ENCODE data around the gene FUOM. TPM values are rescaled to one million over a fixed set of nuclear protein-coding genes. Genes with fewer than 3 reads are reported as not detected.

FUOM gene
- total and polyA plus RNA-seq, 5 experiments from 2014 or later, result 17.1 to 23.7 (median 18.2) TPM

DNA sequence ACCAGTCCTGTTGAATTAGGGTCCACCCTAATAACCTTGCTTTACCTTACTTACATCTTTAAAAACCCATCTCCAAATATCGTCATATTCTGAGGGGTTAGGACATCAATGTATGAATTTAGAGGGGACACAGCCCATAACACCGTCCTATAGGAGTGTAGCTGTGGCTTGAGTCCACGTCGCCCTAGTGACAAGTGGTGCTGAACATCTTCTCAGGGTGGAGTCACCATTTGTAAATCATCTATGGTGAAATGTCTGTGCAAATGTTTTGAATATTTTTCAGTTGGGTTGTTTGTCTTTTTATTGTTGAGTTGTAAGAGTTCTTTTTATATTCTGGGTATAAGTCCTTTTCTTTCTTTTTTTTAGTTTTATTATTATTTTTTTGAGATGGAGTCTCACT, 15.8 kb downstream of the FUOM start:
- H3K4me1 Mint-ChIP-seq, result peaks cover 0 to 14% (median 0%) of the 10 kb centered on the region in 4 donors
- peaks cover 19 to 46% (median 24%) of the 10 kb centered on the region in 5 donors for H3K27me3 Mint-ChIP-seq
- H3K9me3 Mint-ChIP-seq, result peaks cover 0 to 2% (median 0%) of the 10 kb centered on the region in 9 donors
- POLR2A ChIA-PET, result no interaction called here
- H3K4me3 Mint-ChIP-seq, result no peak overlapping the region
- no peak for DNase-seq
- no peaks in the 10 kb centered on the region for H3K36me3 Mint-ChIP-seq
- H3K27ac Mint-ChIP-seq, result peak overlapping the region in 1 of 10 donors; percentile 68
- no peak for ATAC-seq

- no peaks in the 10 kb centered on the region for H3K36me3 Mint-ChIP-seq
- POLR2A ChIA-PET, result no interaction called here
- ATAC-seq, result no peak
- no peak for DNase-seq
- peaks cover 2 to 5% (median 3%) of the 10 kb centered on the region in 4 donors for H3K4me1 Mint-ChIP-seq
- H3K9me3 Mint-ChIP-seq, result no peaks in the 10 kb centered on the region
- H3K4me3 Mint-ChIP-seq, result no peak overlapping the region
- no peak overlapping the region for H3K27ac Mint-ChIP-seq
- H3K27me3 Mint-ChIP-seq, result peaks cover 11 to 27% (median 18%) of the 10 kb centered on the region in 5 donors
Measured at GRCh38 chr10:133339708-133340380, 18.0 kb downstream of the FUOM start.

- peaks cover 0 to 2% (median 0%) of the 10 kb centered on the region in 9 donors for H3K9me3 Mint-ChIP-seq
- H3K4me1 Mint-ChIP-seq, result peaks cover 2 to 7% (median 6%) of the 10 kb centered on the region in 4 donors
- H3K4me3 Mint-ChIP-seq, result no peak overlapping the region
- POLR2A ChIA-PET, result no interaction called here
- ATAC-seq (no peak), DNase-seq (no peak)
- no peaks in the 10 kb centered on the region for H3K36me3 Mint-ChIP-seq
- H3K27ac Mint-ChIP-seq, result no peak overlapping the region
- peaks cover 7 to 13% (median 11%) of the 10 kb centered on the region in 5 donors for H3K27me3 Mint-ChIP-seq
Measured at GRCh38 chr10:133338080-133339071, 19.4 kb downstream of the FUOM start.

- H3K4me1 Mint-ChIP-seq, result peaks cover 2 to 7% (median 7%) of the 10 kb centered on the region in 4 donors
- peaks cover 0 to 9% (median 0%) of the 10 kb centered on the region in 9 donors for H3K9me3 Mint-ChIP-seq
- H3K4me3 Mint-ChIP-seq, result no peak overlapping the region
- H3K27me3 Mint-ChIP-seq, result peaks cover 3 to 12% (median 7%) of the 10 kb centered on the region in 5 donors
- ATAC-seq (no peak), DNase-seq (no peak)
- H3K27ac Mint-ChIP-seq, result no peak overlapping the region
- no peaks in the 10 kb centered on the region for H3K36me3 Mint-ChIP-seq
- POLR2A ChIA-PET, result interaction anchor here (0.9 kb wide), 1 partner anchor 54 kb away, joined by 3 read pairs; no protein-coding TSS in a partner anchor
Measured at GRCh38 chr10:133337370-133337725, 20.5 kb downstream of the FUOM start.

DNA sequence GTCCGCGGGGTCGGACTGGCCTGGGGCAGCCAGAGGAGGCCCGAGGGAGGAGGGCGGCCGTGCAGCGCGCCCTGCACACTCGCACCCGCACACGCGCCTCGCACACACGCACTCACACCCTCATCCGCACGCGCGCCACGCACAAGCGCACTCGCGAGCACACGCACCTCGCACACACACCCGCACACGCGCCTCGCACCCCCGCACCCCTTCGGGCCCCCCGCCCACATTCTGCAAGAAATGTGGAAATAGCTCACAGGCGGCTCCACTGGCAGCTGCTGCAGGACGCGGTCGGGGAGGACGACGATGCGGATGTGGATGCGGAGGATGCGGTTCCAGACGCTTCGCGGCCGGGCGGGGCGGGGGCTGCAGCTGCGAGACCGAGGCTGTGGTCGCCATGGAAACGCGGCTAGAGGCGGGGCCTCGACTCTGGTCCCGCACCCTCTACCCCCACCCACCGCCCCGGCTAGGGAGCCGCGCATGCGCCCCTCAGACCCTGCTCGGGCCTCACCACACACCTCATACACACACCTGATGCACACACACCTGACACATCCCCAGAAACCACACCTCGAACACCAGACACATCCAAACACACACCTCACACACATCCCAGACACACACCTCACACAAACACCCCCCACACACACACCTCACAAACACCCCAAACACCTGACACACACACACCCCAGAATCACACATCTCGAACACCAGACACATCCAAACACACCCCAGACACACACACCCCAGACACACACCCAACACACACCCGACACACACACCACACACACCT, 21.0 kb downstream of the FUOM start, which contains the start of gene CALY:
CALY (minus strand) TSS at position 320 of the 793 bp plus-strand sequence. CDS start 7,907 bp downstream, outside the sequence.
- POLR2A ChIA-PET, result interaction anchor here (0.9 to 2.4 kb wide), 7 partner anchors 10 to 57 kb away, joined by 3 to 11 read pairs (median 4); partner anchors contain the start of genes ECHS1 and MTG1
- peaks cover under 1 to 12% (median 4%) of the 10 kb centered on the region in 5 donors for H3K27me3 Mint-ChIP-seq
- H3K36me3 Mint-ChIP-seq, result no peaks in the 10 kb centered on the region
- ATAC-seq, result peak; percentile 52 to 60
- DNase-seq, result peak; percentile 78 to 97 (median 88)
- peaks cover 0 to 9% (median 0%) of the 10 kb centered on the region in 9 donors for H3K9me3 Mint-ChIP-seq
- peaks cover 2 to 7% (median 7%) of the 10 kb centered on the region in 4 donors for H3K4me1 Mint-ChIP-seq
- H3K27ac Mint-ChIP-seq, result peak within 1 kb of the TSS in 8 of 10 donors; percentile 83 to 97 (median 93)
- H3K4me3 Mint-ChIP-seq, result peak within 1 kb of the TSS in 9 of 10 donors; percentile 67 to 85 (median 77)

DNA sequence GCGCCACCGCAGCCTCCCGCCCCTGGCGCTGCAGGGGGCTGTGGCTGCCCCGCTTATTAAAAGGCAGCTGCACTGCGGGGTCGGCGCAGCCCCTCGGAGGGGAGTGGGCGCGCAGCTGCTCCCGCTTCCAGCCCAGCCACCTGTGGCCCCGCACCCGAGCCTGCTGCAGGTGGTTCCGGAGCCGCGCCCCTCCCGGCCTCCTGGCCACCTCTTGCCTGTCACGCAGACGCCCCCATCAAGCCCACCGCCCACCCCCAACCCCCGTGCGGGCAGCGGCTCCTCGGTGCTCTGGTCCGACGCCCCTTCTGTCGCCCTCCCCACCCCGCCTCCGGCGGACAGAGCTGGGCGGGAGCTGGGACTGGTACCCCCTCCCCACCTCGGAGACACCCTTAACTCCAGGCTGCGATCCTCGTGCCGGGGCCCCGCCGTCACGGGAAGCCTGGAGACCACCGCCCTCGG, 21.7 kb downstream of the FUOM start:
- H3K4me3 Mint-ChIP-seq, result no peak overlapping the region
- POLR2A ChIA-PET, result interaction anchor here (0.9 to 2.4 kb wide), 8 partner anchors 10 to 58 kb away, joined by 3 to 11 read pairs (median 4); partner anchors contain the start of genes ECHS1 and MTG1

GRCh38 chr10:133335246-133336117, 22.3 kb downstream of the FUOM start:
- POLR2A ChIA-PET, result interaction anchor here (0.9 to 2.4 kb wide), 7 partner anchors 9 to 59 kb away, joined by 3 to 11 read pairs (median 4); partner anchors contain the start of genes ECHS1 and MTG1
- peak overlapping the region in 9 of 10 donors; percentile 56 to 97 (median 93) for H3K27ac Mint-ChIP-seq
- H3K27me3 Mint-ChIP-seq, result peaks cover 0 to 13% (median 0%) of the 10 kb centered on the region in 5 donors
- no peaks in the 10 kb centered on the region for H3K36me3 Mint-ChIP-seq
- peak; percentile 73 to 97 (median 88) for DNase-seq
- peak overlapping the region in 9 of 10 donors; percentile 67 to 94 (median 77) for H3K4me3 Mint-ChIP-seq
- peaks cover 2 to 7% (median 7%) of the 10 kb centered on the region in 4 donors for H3K4me1 Mint-ChIP-seq
- peak; percentile 57 to 59 for ATAC-seq
- peaks cover 0 to 9% (median 0%) of the 10 kb centered on the region in 9 donors for H3K9me3 Mint-ChIP-seq

More for the DNA sequence above, 21.7 kb downstream of the FUOM start:
- Mint-ChIP-seq H3K27me3 (peaks cover 0 to 8% (median 0%) of the 10 kb centered on the region in 5 donors), H3K4me1 (peaks cover 2 to 7% (median 7%) of the 10 kb centered on the region in 4 donors), H3K27ac (peak overlapping the region in 3 of 10 donors; percentile 62 to 97 (median 93)), H3K36me3 (no peaks in the 10 kb centered on the region), H3K9me3 (peaks cover 0 to 9% (median 0%) of the 10 kb centered on the region in 9 donors)
- DNase-seq, result peak in 1 of 10 donors; percentile 70
- peak in 1 of 2 donors; percentile 5 for ATAC-seq

GRCh38 chr10:133334503-133335245, 23.1 kb downstream of the FUOM start:
- Mint-ChIP-seq H3K27me3 (peaks cover 0 to 14% (median under 1%) of the 10 kb centered on the region in 5 donors), H3K27ac (peak overlapping the region; percentile 56 to 97 (median 92)), H3K4me3 (peak overlapping the region in 9 of 10 donors; percentile 61 to 94 (median 77)), H3K9me3 (peaks cover 0 to 9% (median 0%) of the 10 kb centered on the region in 9 donors), H3K36me3 (no peaks in the 10 kb centered on the region), H3K4me1 (peaks cover 6 to 12% (median 10%) of the 10 kb centered on the region in 4 donors)
- peak; percentile 22 to 34 for ATAC-seq
- peak in 2 of 10 donors; percentile 37 to 38 for DNase-seq
- POLR2A ChIA-PET, result interaction anchor here (1.6 to 2.4 kb wide), 3 partner anchors 24 to 59 kb away, joined by 3 to 11 read pairs (median 4); partner anchors contain the start of gene MTG1

DNA sequence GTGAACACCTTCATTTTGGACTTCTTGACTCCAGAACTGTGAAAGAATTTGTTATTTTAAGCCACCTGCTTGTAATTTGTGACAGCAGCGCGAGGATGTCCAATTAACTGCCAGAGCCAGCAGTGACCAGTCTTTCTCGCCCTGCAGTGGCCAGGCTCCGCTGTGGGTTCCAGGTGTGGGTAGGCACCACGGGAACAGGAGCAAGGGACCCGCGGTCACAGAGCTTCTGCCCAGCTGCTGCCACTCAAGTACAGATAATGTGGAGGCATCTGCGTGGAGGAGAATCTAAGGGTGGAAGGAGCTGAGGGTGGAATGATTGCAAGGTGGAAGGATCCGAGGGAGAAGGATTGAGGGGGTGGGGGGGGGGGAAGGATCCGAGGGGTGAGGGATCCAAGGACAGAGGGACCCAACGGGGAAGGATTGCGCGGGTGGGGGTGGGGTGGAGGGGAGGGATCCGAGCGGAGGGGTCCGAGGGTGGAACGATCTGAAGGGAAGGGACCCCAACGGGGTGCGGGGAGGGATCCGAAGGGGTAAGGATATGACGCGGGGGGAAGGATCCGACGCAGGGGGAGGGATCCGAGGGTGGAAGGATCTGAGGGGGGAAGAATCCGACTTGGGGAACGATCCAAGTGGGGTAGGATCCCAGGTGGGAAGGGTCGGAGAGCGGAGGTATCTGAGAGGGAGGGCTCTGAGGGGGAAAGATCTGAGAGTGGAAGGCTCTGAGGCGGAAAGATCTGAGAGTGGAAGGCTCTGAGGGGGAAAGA, 24.7 kb downstream of the FUOM start:
- H3K4me3 Mint-ChIP-seq, result peak overlapping the region in 1 of 10 donors; percentile 65
- DNase-seq, result peak in 1 of 10 donors; percentile 53
- peaks cover 6 to 14% (median 12%) of the 10 kb centered on the region in 4 donors for H3K4me1 Mint-ChIP-seq
- peak overlapping the region in 6 of 10 donors; percentile 31 to 85 (median 54) for H3K27ac Mint-ChIP-seq
- H3K27me3 Mint-ChIP-seq, result peaks cover 3 to 19% (median 12%) of the 10 kb centered on the region in 5 donors
- no peak for ATAC-seq
- no peaks in the 10 kb centered on the region for H3K36me3 Mint-ChIP-seq
- peaks cover 0 to 9% (median 0%) of the 10 kb centered on the region in 9 donors for H3K9me3 Mint-ChIP-seq
- POLR2A ChIA-PET, result no interaction called here
